GM19324 (cell line): ENCODE data around the gene BCR.
A peak's percentile ranks its signal among the peaks of the same experiment; 100 is the strongest.

Experiments
- ATAC-seq: cut with Tn5 transposase; IDR thresholded peaks from one replicate; pipeline ENCODE4 v1.9.1; 2021; ENCODE audit warnings: mild to moderate bottlenecking, moderate library complexity; ENCODE audit not compliant: unreplicated experiment, low FRiP score

Gene BCR

DNA sequence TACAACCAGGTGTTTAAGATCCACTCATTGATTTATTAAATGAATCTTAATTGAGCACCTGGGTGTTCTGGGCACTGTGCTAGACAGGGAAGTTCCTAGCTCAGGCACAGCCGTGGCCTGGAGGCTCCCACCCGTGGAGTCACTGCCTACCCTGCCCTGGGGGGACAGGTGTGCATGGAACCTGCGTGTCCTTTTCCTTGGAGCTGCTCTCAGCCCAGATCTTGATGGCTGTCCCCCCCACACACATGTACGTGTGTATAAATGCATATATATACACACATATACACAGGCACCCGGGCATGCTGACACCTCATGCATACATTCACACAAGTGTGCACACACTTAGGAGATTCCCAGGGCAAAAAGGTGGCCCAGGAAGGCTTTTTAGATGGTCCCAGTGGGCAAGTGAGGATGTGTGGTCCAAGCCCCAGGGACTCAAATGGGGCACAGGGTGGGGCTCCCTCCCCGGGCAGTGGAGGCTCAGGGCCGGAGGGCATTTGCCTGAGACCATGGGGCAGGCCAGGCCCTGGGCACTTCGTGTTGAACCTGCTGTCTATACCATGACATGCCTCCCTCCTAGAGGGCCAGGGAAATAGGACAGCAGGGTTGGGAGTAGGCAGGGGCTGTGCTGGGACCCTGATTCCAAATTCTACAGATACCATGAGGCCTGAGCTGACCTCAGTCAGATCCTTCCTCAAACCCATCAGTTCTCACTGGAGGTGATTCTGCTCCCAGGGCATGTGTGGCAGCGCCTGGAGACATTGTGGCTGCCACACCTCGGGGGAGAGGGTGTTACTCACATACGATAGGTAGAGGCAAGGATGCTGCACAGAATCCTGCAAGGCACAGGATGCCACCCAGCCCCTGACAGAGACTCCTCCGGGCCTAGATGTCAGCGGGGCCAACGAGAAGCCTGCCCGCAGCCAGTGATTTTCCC lies 77.8 kb downstream of the BCR start:
- no peak for ATAC-seq

DNA sequence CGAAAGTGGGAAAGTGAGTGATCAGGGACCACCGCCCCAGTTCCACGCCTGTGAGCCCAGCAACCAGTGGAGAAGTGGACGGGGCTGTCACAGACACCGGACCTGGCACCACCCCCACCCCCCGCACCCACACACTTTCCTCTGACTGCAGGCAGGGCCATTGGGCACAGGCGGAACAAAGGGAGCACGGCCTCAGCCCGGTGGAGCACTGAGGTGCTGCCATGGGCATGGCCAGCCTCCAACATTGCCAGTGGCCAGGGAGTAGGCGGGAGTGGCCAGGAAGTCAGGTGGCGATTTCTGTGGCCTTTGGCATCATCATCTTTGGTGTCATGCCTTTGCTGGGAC lies 78.5 kb downstream of the BCR start:
- no peak for ATAC-seq

DNA sequence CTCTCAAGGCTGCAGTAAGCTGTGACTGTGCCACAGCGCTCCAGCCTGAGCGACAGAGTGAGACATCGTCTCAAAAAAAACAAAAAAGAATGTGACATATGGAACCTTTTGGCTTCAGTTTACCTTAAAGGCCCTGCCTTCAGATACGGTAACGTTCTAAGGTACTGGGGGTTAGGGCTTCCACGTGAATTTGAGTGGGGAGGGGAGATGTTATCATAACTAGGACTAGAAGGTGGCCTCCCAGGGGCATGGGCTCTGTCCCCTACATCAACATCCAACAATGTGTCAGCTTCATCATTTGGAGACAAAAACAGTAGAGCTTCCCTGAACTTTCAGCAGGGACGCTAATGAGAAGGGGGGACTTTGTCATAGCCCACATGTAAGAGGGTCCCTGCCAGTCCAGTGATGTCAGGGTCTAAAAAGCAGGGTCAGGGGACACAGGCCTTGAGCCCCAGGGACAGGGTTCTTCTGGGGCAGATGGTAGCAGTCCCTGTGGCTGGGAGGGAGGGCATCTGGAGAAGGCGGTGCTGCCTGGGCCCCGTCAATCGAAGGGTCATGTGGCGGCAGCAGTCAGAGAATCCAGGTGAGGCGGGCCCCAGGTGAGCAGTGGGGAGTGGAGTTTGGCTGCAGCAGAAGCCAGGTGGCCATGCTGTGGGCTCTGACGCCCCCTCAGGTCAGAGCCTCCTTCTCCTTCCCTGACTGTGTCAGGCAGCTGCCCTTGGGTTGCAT lies 79.8 kb downstream of the BCR start:
- ATAC-seq = no peak

DNA sequence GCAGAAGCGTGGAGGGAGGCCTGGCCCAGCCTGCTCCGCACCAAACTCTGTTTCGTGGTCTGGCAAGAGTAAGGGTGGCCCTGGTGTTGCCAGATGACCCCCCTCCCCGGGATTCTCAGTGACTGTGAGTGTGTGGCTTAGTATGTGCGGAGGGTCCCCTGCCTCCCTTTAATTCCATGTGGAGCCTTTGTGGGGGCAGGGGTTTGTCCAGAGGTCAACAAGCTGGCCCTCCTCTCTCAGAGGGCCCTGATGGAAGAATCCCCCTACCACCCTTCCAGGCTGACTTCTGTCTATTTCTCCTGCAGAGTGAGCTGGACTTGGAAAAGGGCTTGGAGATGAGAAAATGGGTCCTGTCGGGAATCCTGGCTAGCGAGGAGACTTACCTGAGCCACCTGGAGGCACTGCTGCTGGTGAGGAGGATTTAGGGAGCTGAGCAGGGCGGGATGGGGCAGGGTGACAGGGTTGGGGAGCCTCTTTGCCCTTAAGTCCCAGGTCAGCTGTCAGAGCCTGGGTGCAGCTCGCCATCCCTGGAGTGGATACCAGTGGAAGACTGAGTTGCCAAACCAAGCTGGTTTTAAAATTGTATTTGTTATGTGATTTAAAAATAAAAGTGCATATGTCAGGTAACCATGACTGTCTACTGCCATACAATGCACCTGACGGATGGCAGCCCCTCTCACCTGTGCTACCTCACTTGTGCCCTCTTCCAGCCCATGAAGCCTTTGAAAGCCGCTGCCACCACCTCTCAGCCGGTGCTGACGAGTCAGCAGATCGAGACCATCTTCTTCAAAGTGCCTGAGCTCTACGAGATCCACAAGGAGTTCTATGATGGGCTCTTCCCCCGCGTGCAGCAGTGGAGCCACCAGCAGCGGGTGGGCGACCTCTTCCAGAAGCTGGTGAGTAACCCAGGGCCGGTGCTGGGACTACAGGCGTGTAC lies 80.6 kb downstream of the BCR start:
- no peak for ATAC-seq

DNA sequence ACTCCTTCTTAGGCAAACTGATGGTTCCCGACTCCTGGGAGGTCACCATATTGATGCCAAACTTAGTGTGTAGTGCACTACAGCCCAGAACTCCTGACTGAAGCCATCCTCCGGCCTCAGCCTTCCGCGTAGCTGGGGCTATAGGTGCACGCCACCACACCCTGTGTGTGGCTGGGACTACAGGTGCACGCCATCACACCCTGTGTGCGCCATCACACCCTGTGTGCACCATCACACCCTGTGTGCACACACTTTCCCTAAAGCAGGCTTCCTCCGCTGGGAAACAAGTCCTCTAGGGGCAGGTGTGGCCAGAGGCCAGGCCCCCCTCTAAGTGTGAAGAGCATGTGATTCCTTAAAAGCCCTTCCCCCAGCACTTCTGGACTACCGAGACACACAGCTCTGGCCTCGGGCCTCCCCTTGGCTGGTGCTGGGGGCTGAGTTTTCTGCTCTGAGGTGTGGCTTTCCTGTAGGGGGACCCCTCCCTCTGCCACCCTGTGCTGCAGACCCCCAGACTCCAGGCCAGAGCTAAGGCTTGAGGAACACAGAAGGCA lies 81.7 kb downstream of the BCR start:
- ATAC-seq = no peak

DNA sequence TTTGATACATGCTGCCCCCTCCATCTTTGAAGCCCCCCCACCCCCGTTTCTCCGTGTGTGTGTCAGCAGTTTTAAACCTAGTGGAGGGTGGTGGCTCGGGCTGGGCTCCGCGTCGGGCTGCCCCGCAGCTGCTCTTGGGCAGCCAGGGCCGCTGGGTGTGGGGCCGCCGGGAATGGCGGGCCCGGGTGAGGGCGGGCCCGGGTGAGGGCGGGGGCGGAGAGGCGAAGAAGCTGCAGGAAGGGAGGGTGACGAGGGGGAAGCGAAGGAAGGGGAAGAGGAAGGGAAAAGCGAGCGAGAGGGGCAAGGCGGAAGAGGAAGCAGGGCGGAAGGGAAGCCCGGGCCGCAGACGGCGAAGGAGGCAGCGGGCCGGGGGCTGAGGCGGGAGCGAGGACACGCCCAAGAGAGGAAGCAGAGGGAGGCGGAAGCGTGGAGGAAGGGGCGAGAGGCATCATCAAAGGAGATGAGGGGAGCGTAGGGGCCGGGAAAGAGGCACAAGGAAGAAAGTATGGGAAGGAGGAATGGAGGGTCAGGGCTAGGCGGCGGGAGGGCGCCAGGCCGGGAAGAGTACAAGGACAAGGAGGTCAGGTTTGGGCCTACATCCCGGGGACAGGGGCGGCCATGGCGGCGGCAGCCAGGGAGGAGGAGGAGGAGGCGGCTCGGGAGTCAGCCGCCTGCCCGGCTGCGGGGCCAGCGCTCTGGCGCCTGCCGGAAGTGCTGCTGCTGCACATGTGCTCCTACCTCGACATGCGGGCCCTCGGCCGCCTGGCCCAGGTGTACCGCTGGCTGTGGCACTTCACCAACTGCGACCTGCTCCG lies 82.4 kb downstream of the BCR start:
- ATAC-seq = no peak

DNA sequence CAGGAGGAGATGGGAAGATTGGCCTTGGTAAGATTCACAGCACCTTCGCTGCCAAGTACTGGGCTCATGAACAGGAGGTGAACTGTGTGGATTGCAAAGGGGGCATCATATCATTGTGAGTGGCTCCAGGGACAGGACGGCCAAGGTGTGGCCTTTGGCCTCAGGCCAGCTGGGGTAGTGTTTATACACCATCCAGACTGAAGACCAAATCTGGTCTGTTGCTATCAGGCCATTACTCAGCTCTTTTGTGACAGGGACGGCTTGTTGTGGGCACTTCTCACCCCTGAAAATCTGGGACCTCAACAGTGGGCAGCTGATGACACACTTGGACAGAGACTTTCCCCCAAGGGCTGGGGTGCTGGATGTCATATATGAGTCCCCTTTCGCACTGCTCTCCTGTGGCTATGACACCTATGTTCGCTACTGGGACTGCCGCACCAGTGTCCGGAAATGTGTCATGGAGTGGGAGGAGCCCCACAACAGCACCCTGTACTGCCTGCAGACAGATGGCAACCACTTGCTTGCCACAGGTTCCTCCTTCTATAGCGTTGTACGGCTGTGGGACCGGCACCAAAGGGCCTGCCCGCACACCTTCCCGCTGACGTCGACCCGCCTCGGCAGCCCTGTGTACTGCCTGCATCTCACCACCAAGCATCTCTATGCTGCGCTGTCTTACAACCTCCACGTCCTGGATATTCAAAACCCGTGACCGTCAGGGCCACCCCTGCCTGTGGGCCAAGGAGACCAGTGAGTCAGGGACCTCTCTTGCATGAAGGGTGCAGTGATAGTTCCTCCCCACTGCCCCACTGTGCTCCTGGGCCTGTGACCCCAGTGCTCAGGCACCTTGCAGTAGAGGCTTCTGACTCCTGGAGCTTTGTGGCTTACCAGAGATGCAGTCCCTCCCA lies 83.6 kb downstream of the BCR start:
- ATAC-seq = peak; percentile 53

DNA sequence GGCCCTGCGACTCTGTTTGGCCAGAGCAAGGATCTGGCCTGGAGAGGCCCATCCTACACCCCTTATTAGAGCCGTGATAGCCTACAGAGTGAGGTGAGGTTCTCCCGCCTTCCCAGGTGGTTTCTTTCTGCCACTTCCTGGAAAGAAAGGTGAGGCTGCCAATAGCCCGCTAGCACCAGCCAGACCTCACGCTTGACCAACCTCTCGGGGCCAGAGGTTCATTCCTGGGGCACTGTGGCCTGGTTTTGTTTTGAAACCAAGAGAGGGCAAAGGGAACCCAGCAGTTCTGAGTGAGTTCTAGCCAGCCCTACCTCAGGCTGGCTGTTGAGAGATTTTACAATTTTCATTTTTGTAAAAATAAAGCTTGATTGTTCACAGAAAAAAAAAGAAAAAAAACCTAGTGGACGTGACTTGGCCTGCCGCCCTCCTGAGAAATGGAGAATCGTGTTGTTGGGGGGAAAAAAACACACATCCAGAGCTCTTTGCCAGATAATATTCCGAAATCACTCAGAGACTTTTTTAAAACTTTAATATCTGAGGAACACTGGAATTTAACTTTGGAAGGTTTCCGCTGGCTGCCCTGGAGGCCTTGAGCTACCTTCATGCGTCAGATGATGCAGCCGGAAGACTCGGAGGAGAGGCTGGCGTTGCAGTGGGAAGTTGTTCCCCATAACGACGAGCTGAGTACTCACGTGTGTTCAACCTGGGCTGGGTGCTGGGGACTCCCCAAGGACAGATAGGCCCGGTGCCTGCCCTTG lies 84.5 kb downstream of the BCR start:
- ATAC-seq = peak; percentile 21

DNA sequence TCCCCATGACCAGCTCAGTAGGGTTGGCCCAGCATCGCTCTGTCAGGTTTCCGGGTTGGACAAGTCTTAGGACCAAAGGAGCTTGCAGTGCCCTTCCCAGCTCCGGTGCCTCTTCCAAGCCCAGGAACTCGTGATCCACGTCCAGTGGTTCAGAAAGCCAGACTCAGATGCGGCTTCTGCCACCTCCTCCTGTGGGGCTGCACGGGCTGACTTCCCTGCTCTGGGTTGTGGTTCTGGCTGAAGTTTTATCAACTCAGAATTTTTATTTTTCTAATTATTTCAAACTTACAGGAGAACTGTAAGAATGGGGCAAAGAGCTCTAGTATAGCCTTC lies 85.0 kb downstream of the BCR start:
- no peak for ATAC-seq

DNA sequence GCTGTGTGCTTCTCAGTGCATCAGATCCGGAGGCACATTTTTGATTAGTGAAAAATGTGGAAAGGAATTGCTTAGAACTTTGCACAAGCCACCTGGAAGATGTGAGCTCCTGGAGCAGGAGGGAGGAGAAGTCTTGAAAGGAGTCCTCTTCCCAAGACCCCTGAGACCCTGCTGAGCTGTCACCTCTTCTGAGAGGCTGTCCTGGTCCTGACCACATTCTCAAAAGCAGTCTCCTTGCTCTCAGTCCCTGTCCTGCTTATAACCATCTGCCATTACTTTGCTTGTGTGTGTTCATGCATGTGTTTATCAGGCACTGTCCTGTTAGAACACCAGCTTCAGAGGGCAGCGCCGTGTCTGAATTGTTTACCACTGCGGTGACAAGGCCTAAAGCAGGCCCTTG lies 86.5 kb downstream of the BCR start:
- ATAC-seq = no peak

DNA sequence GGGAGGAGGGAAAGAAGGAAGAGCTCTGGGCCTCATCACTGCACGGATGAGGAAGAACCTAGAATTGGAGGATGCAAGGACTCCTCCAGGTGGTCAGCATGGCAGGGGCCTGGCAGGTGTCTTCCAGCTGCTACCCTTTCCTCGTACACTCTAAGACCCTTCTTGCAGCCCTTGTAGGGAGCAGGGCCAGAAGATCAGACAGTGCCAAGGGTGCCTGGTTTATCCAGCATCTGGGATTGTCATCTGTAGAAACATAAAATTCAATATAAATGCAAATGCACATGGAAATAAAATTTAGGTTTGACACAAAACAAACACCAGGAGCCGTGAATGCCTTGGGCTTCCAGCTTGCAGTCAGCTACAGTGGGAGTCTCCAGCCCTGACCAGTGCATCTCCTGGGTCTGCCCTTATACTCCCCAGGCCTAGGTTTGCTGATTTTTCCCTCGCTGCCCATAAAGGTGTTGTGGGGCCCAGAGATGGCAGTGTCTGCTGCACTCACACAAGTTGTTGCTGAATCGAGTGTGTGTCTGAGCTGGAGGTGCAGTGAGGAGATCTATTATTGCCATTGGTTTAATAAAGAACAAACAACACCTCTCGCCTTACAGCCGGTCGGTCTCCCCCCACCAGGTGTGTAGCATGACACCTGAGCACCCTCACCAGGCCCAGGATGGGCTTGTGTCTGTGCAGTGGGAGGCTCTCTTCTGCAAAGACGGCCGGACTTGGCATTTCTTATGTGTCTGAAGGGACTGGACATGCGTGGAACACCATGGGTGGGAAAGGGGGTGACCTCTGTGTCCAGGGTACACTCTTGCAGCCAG lies 87.1 kb downstream of the BCR start:
- ATAC-seq = no peak

DNA sequence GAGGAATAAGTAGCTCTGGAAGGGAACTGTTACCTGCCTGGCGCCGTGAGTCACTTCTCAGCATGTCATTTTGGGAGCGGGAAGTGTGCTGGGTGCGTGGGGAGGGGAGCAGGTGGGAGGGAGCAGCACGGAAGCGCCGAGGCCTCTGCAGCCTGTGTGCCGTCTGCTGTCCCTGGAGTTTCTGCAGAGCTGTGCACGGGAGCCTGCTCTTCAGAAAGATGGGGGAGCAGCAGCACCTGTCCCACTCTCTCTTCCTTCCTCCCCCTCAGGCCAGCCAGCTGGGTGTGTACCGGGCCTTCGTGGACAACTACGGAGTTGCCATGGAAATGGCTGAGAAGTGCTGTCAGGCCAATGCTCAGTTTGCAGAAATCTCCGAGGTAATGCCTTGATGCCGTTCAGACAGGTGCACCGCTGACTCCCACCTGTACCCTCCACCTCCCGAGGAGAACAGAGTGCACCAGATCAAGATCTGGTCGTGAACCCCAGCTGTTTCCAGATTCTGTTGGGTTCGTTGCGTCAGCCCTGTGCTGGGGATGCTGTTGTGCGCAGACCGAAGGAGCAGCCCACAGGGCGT lies 87.9 kb downstream of the BCR start:
- no peak for ATAC-seq

DNA sequence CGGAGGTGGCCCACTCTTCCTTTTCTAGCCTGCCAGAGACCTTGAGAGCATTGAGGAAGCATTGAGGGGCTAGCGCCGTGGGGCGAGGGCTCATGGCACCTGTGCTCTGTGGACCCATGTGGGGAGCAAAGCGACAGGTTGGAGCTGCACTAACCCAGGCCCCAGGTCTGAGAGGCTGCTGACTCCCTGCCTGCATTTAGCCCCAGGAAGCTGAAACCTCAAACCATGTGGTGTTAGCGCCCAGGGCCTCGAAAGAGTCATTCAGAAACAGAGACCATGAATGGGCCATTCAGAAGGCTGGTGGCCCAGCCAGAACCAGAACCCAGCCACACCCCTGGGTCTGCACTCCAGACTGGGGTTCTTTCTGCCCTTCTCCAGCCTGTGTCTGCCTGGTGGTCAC lies 88.6 kb downstream of the BCR start:
- ATAC-seq = no peak

DNA sequence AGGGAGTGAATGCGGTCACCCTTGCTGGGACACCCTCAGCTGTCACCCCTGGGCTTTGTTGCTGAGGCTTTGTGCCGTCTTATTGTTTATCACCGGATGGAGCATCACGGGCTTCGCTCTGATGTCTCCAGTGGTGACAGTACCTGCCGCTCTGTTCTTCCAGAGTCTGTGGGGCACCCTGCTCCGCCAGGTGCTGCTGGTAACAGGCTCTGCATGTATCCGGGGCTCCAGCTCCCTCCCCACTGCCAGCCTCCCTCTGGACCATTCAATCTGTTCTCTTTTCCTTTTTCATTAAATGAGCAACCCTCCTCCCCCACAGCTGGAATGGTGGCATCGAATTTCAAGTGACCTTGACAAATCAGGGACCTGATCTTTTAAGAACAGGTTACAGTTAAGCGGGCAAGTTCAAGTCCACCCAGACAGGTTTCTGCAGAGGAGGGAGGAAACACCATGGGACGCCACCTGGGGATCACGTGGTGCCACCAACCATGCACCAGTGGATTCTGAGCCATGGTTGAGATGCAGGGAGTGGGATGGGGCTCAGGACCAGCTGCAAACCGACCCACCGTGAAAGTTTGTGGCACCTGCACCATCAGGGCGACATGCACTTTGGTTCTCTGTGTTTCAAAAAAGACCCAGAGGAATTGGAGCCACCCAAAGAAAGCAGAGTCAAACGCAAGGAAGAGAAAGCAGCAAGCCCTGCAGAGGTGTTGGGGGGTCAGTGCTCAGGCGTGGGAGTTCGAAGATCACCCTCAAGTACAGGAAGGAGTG lies 89.3 kb downstream of the BCR start:
- no peak for ATAC-seq

DNA sequence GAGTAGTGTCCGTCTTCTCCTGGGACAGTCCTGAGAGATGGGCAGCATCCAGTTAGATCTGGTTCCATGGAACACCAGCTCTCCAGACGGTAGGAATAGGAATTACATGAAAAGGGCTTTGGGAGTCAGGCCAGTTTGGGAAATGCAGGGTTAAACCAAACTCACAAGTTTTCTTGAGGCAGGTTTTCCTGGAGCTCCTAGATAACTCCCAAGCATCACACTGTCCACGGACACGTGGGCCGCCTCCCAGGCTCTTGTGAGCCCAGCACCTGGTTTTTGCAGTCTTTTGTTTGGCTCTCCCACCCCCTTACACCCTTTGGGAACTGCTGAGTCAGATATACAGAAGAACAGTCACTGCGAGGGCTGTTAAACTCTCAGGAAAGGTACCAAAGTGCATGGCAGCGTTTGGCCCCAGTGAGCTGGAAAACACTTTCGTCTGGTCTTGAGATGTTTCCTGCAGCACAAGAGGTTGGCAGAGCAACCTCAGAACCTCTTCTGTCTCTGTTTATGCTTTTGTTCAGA lies 90.0 kb downstream of the BCR start:
- ATAC-seq = no peak
